Erythroblast (primary cell): ENCODE data around the gene NEGR1.

ENCODE experiments used
- GATA1 ChIP-seq: IDR thresholded peaks from 2 replicates; pipeline ENCODE4 v1.6.1; 2011; ENCODE audit warnings: low read depth, mild to moderate bottlenecking, control low read depth, low read length, moderate library complexity
- POLR2A ChIP-seq: IDR thresholded peaks from 2 replicates; pipeline ENCODE4 v1.6.1; 2011; ENCODE audit warnings: mild to moderate bottlenecking, low read length

DNA sequence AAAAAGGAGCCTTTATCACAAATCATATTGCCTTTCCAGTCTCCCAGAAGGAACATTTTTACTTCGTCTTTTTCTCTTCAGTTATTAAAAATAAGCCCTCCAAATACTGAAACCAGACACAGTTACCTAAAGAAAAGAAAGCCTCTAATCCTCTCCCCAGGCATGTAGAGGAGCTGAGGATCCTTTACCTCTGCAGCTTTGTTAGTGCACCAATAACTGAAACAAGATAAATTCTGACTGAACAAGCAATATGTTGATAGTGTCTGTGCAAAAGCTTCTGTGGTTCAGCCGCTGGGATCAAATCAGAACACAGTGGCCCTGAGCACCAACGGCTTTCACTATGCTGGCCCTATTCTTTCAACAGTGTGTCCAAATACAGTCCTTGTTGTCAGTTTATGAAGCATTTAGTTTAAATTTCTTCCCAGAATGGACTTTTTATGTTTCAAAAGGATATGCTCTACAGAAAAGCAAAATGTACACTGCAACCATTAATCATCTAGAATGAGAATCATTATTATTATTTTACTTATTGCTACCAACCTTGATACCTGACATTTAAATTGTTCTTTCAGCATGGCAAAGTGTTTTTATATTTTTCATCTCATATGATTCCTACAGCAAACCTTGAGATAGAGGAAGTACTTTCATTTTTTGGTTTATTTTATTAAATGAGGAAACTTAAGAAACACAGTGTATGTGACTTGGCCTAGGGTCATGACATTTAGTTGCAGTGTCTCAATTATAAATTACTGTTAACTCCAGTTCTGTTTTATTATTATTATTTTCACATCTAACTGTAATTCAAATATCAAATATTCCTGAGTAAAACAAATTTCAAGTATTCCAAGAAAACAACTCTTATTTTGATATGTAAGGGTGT lies 217.9 kb downstream of the NEGR1 start:
- no peak for TF ChIP-seq POLR2A
- no peak for TF ChIP-seq GATA1
